NCI-H2196 treated with DMSO at 0.1 percent for 48 hours (cell line): ENCODE measurements around the gene TXNDC2.

Experiments used
- DNase-seq: peaks from one replicate; lab custom pipeline; 2025; ENCODE audit not compliant: unreplicated experiment; lab: John Stamatoyannopoulos, UW

The TXNDC2 gene

GRCh38 chr18:9859232-9859631 lies 26.5 kb upstream of the TXNDC2 start:
- no peak for DNase-seq

GRCh38 chr18:9860682-9861081 lies 25.1 kb upstream of the TXNDC2 start:
- DNase-seq: no peak

- DNase-seq: no peak
Observed at GRCh38 chr18:9861157-9861556, 24.6 kb upstream of the TXNDC2 start.

- no peak for DNase-seq
Observed at GRCh38 chr18:9861933-9862332, 23.8 kb upstream of the TXNDC2 start.

GRCh38 chr18:9862686-9863085 lies 23.1 kb upstream of the TXNDC2 start:
- DNase-seq: no peak

GRCh38 chr18:9863282-9863681 lies 22.5 kb upstream of the TXNDC2 start:
- DNase-seq: no peak

GRCh38 chr18:9865764-9866490 lies 19.8 kb upstream of the TXNDC2 start:
- DNase-seq: no peak

- no peak for DNase-seq
Observed at GRCh38 chr18:9866627-9867026, 19.1 kb upstream of the TXNDC2 start.

- no peak for DNase-seq
Observed at GRCh38 chr18:9867071-9867594, 18.6 kb upstream of the TXNDC2 start.

GRCh38 chr18:9868857-9869714 lies 16.7 kb upstream of the TXNDC2 start:
- no peak for DNase-seq

- no peak for DNase-seq
Observed at GRCh38 chr18:9869715-9870430, 15.9 kb upstream of the TXNDC2 start.

GRCh38 chr18:9870431-9871008 lies 15.3 kb upstream of the TXNDC2 start:
- no peak for DNase-seq

- no peak for DNase-seq
Observed at GRCh38 chr18:9871244-9871746, 14.5 kb upstream of the TXNDC2 start.

- no peak for DNase-seq
Observed at GRCh38 chr18:9872823-9873222, 12.9 kb upstream of the TXNDC2 start.

GRCh38 chr18:9874728-9875127 lies 11.0 kb upstream of the TXNDC2 start:
- DNase-seq: no peak

GRCh38 chr18:9876212-9876866 lies 9.4 kb upstream of the TXNDC2 start:
- no peak for DNase-seq

GRCh38 chr18:9876867-9877654 lies 8.7 kb upstream of the TXNDC2 start:
- no peak for DNase-seq

- DNase-seq: no peak
Observed at GRCh38 chr18:9877655-9878014, 8.1 kb upstream of the TXNDC2 start.

- DNase-seq: no peak
Observed at GRCh38 chr18:9878095-9878494, 7.7 kb upstream of the TXNDC2 start.

- no peak for DNase-seq
Observed at GRCh38 chr18:9878783-9879242, 7.0 kb upstream of the TXNDC2 start.
